DMS 273 (cell line): ENCODE results near the gene KIF25.

Source experiments
- DNase-seq: peaks from one replicate; lab custom pipeline; 2025; ENCODE audit not compliant: unreplicated experiment; lab: John Stamatoyannopoulos, UW

KIF25 gene

GRCh38 chr6:168035098-168035660 lies 37.7 kb downstream of the KIF25 start:
- peak; percentile 79 for DNase-seq

GRCh38 chr6:168035661-168036545 lies 38.4 kb downstream of the KIF25 start:
- peak; percentile 78 for DNase-seq

GRCh38 chr6:168037242-168037641 lies 39.8 kb downstream of the KIF25 start:
- no peak for DNase-seq

GRCh38 chr6:168037856-168038255 lies 40.4 kb downstream of the KIF25 start:
- no peak for DNase-seq

- no peak for DNase-seq
These were observed 41.2 kb downstream of the KIF25 start for GRCh38 chr6:168038576-168039140.

- DNase-seq: no peak
These were observed 41.8 kb downstream of the KIF25 start for GRCh38 chr6:168039301-168039700.

- no peak for DNase-seq
These were observed 42.4 kb downstream of the KIF25 start for GRCh38 chr6:168039849-168040248.

- DNase-seq: no peak
These were observed 43.5 kb downstream of the KIF25 start for GRCh38 chr6:168040856-168041496.

GRCh38 chr6:168041928-168042327 lies 44.5 kb downstream of the KIF25 start:
- DNase-seq: no peak

GRCh38 chr6:168042426-168043192 lies 45.1 kb downstream of the KIF25 start:
- DNase-seq: no peak

GRCh38 chr6:168043193-168043847 lies 45.8 kb downstream of the KIF25 start:
- no peak for DNase-seq

GRCh38 chr6:168043848-168044415 lies 46.5 kb downstream of the KIF25 start:
- no peak for DNase-seq

GRCh38 chr6:168044521-168045130 lies 47.2 kb downstream of the KIF25 start:
- DNase-seq: no peak

- no peak for DNase-seq
These were observed 47.7 kb downstream of the KIF25 start for GRCh38 chr6:168045141-168045691.

- no peak for DNase-seq
These were observed 48.5 kb downstream of the KIF25 start for GRCh38 chr6:168045706-168046620.

GRCh38 chr6:168046696-168047095 lies 49.2 kb downstream of the KIF25 start:
- no peak for DNase-seq

GRCh38 chr6:168047841-168048723 lies 50.6 kb downstream of the KIF25 start:
- no peak for DNase-seq

GRCh38 chr6:168048724-168049025 lies 51.2 kb downstream of the KIF25 start:
- no peak for DNase-seq
